Measurements from ENCODE around the gene NTM.
"Not testable (repeated sequence)": the region's sequence is repeated elsewhere in the genome, so short reads cannot be mapped to it uniquely, and the experiment has no call there.

NTM gene

GRCh38 chr11:131370090-131370751 lies at the start of gene NTM:
TSS of gene NTM (plus strand) at chr11:131370615.
- no peak for DNase-seq

DNA sequence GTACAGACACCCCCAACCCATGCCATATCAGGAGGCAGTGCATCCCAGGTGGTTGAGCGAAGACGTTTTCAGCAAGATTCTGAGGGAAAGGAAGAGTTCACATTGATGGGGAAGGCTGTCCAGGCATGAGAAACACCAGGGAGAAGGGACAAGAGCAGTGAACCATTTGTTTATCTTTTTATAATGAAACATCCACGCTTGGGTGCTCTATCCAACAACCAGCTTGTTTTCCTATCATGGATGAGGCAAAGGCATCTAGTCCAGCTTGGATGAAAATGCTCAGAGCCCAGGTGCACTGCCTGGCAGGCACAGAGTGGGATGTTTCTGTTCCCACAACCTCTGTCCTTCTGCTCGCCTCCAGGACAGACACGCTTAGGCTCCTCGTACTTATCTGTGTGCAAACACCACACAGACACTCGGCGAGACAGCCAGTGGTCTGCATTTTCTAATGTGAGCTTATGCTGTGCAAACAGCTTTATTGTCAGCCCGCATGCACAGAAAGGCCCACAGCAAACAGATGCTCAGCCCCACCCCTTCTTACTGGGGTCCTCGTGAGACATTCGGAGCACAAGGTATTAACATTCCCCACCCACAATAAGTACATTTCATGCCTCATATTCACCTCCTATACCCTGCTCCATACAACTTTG lies 45.4 kb upstream of the NTM start:
- DNase-seq = no peak

- DNase-seq = no peak
These were observed 43.6 kb upstream of the NTM start for GRCh38 chr11:131326829-131327228.

- DNase-seq = no peak
These were observed 43.0 kb upstream of the NTM start for GRCh38 chr11:131327421-131327820.

DNA sequence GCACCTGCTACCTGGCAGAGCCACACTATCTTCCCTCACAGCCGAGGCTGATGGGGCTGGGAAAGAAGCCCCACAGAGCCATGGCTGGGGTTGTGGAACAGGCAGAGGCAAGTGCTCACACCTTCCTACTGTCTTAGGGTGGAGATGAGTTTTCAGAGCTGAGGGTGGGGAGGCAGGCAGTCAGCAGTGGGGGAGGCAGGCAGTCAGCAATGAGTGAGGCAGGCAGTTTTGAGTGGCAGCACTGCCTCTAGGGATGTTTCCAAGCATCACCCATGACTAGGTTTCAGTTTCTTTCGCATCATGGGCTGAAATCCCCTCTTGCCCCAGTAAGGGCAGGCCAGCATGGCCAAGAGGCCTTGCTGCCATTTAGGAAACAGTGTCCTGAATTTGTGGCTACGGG lies 41.6 kb upstream of the NTM start:
- DNase-seq = no peak

- DNase-seq = no peak
These were observed 39.4 kb upstream of the NTM start for GRCh38 chr11:131331010-131331409.

DNA sequence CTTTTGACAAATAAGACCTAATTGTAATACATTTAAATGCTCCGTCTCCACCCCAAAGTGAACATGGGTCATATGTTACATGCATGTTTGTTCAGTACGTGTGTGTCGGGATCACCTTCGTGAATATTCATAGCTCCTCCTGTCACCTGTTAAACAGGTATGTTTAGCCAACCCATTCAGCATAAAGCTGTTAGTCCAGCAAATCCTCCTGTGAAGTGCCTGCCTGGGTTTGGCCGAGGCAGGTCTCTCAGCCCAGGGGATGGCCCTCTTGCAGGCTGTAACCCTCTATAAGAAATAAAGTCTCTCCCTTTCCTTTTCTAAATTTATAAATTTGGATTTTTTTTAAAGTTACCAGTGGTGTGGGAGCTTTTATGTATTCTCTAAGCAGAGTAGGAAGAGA lies 38.9 kb upstream of the NTM start:
- no peak for DNase-seq

GRCh38 chr11:131334601-131335000 lies 35.8 kb upstream of the NTM start:
- no peak for DNase-seq

DNA sequence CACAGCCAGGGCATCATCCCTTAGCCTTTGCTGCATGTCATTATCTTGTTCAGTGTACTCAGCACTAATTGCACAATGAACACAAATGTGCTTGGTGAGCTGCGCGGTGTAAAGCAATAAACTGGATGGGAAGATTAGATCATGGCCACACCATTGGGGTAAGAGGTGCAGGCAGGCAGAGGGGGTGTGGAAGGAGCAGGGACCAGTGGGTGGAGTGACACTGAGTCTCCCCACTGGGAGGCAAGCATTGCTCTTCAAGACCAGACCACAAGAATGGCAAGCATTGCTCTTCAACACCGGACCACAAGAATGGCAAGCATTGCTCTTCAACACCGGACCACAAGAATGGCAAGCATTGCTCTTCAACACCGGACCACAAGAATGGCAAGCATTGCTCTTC lies 28.5 kb upstream of the NTM start:
- DNase-seq = not testable (repeated sequence)

- not testable (repeated sequence) for DNase-seq
These were observed 28.0 kb upstream of the NTM start for GRCh38 chr11:131342442-131342841.

DNA sequence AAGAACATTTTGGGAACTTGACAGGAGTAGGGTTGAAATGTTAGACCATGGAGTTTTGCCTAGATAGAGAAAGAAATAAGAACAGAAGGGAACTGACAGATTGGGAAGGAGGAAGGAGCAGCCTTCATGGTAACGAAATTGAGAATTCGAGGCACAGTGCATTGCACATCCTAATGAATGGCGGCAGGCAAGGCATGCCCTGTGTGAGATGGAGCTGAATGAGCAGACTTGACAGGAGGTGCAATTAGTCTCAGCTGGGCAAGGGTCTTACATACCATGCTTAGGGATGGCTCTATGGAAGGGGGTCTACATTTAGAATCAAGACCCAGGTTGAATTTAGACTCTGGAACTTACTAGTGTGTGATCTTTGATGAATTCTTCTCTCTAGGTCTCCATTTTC lies 25.0 kb upstream of the NTM start:
- no peak for DNase-seq

DNA sequence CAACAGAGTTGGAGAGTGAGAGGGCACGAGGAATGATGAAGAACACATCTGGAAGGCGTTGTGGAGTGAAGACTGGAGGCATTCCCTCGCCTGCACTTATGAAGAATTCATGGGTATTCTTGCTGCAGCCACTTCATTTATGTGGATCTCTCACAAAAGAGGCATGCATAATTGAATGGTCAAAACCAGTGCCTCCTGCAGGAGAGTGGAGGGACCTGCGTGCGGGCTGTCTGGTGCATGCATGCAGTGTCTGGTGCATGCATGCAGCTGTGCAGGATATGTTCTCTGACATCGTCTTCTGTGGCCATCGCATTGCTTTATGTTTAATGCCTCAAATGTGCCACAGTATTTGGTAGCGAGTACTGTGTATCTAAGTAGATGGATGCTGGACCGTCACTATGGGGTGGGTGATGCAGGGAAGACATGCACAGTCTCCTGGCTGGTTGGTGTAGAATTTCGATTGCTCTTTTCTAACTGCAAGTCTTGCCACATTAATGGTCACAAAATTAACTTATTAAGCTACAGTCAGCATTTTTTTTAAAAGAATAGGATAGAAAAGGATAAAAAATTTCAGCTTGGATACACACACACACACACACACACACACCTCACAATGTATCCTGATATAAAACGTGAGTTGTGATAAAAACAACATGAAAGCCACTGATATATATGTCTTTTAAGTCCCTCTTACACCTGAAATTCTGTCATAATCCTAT lies 20.9 kb upstream of the NTM start:
- DNase-seq = no peak

- DNase-seq = no peak
These were observed 19.5 kb upstream of the NTM start for GRCh38 chr11:131350872-131351271.

DNA sequence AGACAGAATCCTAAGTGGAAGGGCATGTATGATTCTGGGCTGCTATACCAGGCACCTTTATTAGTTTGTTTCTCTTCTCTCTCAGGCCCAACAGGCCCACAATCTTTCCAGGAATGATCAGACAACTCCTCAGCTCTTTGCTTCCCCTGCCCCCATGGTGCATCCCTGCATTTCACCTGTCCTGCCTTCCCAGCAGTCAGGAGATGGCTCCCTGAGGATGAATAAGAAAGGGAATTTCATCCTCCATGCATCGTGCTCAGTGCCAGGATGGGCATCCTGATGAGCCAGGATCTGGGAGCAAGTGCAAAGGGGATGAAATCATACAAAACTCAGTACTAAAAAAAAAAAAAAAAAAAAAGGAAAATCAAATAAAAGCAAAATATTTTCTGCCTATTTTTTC lies 18.6 kb upstream of the NTM start:
- no peak for DNase-seq

GRCh38 chr11:131353766-131354165 lies 16.6 kb upstream of the NTM start:
- DNase-seq = no peak

DNA sequence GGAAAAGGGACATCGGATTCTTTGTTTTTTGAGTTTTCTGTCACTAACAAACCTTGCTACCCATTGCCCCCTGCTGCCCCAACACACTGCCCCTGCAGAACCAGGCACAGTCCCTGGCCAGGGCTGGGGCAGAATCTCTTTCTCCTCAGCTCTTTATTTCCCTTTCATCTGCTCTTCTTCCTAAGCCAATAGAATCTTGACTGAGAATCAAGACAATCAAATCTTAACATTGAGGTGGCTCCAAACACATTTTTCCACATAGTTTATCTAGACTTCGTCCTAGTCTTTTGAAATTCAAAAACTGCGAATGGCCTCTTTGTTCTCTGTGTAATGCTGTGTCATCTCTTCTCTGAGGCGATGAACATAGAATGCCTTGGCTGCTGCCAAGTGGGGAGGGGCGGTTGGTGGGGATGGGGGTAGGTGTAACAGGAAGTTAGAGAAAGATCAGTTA lies 16.1 kb upstream of the NTM start:
- no peak for DNase-seq

- DNase-seq = no peak
These were observed 14.2 kb upstream of the NTM start for GRCh38 chr11:131356206-131356605.

- no peak for DNase-seq
These were observed 5.0 kb upstream of the NTM start for GRCh38 chr11:131365329-131365930.

DNA sequence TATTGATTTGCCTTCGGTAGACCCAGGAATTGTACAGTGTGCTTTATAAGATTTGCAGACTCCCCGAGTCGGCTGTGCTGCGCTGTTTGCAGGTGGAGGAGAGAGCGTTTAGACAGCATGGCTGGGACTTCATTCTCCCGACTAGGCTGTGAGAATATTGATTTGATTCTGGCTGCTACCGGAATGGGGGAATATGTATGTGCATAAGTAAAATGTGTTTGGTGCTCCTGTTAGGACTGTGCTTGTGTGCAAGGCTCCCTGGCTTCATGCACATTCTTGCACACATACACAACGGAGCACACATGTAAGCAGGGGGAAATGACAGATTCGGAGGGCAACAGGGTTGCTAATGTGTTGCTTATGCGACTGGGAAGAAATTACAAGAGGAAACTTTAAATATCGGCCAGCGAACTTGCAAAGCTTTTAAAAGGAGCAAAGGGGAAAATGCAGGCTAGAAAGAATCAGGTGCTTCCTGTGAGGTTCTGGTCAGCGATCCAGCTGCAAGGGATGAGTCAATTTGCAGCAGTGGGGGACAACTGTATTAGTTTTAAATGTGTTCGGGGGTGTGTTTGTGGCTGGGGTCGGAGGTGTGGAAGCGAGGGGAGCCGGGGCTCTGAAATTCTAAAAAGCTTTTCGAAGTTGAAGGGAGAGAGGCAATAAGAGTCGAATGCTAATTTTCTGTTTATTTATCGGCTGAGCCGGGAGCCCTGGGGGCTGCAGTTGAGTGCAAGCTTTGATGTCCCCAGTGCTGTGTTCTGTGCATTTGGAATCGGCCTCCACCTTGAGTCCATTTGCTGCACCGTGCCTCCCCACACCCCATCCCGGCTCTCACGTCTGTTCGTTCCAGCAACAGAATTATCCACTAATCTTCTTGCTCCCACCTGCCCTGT lies 731 bp downstream of the NTM start:
- DNase-seq = no peak

GRCh38 chr11:131371791-131372104 lies 1.3 kb downstream of the NTM start:
- DNase-seq = no peak

- no peak for DNase-seq
These were observed 2.0 kb downstream of the NTM start for GRCh38 chr11:131372234-131372962.

DNA sequence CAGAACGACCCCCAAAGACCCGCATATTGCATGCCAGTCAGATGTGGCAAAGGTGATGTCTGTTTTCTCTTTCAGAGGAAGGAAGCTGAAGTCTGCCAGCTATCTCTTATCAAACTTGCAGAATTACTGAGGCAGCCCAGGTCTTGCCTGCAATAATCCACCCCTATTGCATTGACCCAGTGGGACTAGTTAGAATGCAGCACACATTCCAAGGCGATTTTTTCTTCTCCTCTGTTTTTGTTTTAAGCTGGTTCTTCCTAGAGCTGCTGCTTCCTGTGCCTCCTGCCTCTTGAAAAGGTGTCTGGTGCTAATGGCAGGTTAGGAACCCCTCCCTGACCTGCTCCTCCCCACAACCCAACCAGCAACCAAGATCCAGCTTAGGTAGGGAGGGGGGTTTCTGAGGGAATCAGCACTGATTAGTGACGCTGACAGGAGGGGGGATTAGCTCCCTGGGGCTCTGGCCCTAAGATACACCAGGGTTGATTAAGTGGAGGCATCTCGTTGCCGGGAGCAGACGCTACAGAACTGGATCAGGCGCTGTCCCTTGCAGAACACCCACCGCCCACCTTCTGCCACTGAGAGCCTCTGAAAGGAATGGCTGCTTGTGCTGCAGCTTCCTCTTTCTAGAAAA lies 2.8 kb downstream of the NTM start:
- no peak for DNase-seq

Data from NCI-H446 (cell line).